NCI-H526 (cell line): ENCODE measurements around the gene PTGFRN.

Source experiments
- DNase-seq, 2 experiments: peaks; one replicate each; lab custom pipeline; 2025; lab: John Stamatoyannopoulos, UW

Gene PTGFRN

DNA sequence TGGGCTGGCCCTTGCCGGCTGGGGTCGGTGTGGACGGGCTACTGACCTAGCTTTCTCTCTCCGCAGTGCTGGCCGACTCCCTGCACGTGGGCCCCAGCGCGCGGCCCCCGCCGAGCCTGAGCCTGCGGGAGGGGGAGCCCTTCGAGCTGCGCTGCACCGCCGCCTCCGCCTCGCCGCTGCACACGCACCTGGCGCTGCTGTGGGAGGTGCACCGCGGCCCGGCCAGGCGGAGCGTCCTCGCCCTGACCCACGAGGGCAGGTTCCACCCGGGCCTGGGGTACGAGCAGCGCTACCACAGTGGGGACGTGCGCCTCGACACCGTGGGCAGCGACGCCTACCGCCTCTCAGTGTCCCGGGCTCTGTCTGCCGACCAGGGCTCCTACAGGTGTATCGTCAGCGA lies 34.9 kb downstream of the PTGFRN start:
- DNase-seq = no peak

DNA sequence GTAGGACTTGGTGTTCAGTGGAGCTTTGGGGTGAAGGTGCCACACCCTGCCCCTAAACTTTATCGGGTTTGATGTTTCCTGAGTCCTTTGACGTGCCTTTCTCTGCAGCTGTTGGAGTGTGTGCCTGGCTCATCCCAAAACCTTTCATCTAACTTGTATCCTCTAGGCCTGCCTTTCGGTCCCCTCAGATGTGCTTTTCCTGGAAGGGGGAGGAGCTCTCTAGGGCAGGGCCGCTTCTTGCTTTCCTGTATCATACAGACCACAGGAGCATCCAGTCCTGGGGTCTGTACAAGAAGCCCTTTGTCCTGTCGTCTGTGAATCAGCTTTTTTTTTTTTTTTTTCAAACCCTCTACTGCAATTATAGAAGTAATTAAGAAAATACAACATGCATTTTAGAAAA lies 35.7 kb downstream of the PTGFRN start:
- DNase-seq = no peak

DNA sequence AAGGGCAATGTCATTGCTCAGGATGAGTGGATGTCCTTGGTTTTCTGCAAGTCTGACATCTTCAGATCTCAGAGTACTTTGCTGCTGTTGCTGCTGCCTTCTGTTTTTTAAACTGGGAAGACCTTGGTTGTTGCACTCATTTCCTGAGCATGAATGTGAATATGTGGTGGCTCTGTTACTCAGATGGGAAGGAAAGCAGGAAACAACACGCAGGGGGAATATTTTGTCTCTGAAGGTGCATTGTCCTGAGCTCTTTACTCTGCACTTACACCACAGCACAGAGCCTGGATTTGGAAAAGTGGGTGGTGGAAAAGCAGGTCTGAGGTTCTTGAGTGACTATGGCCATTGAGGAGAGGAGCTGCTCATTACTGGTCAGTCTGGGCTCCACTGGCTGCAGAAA lies 36.3 kb downstream of the PTGFRN start:
- DNase-seq = no peak

- no peak for DNase-seq
Observed at GRCh38 chr1:116947092-116947860, 37.6 kb downstream of the PTGFRN start.

DNA sequence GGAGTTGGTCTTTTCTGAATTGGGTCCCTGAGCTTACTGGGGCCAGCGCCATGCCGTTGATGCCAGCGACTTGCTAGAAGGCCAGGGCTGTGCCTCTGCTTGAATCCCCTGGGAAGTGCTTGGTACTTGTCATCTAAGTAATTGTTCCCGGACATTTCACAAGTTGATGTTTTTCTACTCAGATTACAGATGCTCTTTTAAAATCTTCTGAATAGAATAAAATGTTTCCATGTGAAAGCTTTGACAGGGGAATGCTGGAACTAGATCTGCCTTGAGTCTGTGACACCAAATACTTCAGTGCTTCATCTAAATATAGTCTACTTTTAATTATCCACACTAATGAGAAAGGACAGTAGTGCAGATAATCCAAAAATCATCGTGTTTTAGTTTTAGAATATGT lies 38.3 kb downstream of the PTGFRN start:
- DNase-seq = no peak

- DNase-seq = no peak
Observed at GRCh38 chr1:116948642-116949041, 38.9 kb downstream of the PTGFRN start.

DNA sequence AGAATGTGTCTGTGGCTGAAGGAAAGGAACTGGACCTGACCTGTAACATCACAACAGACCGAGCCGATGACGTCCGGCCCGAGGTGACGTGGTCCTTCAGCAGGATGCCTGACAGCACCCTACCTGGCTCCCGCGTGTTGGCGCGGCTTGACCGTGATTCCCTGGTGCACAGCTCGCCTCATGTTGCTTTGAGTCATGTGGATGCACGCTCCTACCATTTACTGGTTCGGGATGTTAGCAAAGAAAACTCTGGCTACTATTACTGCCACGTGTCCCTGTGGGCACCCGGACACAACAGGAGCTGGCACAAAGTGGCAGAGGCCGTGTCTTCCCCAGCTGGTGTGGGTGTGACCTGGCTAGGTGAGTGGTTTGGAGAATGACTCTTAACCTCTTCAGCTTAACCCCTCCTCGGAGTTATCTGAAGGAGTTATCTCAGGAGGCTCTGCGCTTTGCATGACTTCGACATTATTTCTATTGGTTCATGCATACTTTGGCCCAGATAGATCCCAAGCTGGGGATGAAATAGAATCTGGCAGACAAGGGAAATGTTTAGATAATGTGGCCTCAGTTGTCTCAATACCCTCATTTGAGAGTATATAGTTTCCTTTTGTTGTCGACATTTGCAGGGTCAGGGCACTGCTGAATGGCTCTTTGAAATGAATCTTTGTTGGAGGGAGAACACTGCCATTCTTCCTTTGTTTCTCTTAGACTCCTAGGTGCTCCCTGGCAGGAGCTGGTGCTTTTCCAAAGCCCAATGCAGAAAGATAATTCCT lies 39.7 kb downstream of the PTGFRN start:
- no peak for DNase-seq

DNA sequence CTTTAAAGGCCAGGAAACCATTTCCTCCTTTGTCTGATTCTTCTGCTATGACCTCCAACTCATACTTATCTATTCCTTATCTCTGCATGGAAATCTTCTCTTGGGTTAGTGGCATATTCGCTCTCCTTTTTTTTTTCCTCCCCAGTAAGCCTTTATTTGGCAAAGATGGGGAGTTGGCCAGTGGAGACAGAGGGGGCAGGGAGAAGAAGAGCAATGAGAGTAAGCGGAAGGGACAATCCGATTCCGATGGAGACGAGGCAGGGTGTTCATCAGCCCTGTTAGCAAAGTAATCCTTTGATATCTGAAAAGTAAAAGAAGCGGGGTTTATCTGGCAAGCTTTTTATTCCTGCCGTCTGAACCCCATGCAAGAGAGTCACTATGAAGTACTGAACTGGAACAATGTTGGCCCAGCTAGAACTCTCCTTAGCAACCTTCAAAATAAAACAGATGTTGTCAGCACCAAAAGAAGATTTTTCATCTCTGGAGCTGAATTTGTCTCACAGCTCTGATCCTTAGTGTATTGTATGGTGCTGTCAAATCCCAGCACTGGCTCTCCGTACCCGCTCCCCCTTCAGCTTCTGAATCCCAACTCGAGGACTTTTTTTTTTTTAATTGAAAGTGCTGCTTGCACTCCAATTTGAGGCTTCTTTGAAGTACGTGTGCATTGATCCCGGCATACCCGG lies 40.9 kb downstream of the PTGFRN start:
- DNase-seq = no peak

- peak; percentile 14 to 20 for DNase-seq
Observed at GRCh38 chr1:116951200-116951935, 41.7 kb downstream of the PTGFRN start.

- DNase-seq = no peak
Observed at GRCh38 chr1:116952738-116953275, 43.1 kb downstream of the PTGFRN start.

DNA sequence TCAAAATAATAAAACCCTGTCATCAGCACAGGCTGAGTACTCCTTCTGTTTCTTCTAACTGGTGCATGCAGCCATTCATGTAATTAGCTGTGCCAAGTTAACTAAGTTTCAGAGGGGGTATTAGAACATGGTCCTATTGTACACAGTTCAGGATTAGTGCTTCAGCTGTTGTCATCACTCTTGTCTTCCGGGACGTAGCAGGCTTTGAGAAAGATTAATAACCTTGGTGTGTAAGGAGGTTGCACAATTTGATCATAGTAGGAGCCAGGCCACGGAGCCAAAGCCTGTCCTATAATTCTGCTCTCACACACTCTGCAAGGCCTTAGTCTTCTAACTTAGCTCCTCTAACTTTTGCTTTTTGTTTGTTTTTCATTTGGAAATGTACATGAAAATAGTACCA lies 44.7 kb downstream of the PTGFRN start:
- DNase-seq = no peak

- DNase-seq = no peak
Observed at GRCh38 chr1:116956378-116956777, 46.7 kb downstream of the PTGFRN start.

GRCh38 chr1:116957646-116958045 lies 47.9 kb downstream of the PTGFRN start:
- DNase-seq = no peak

GRCh38 chr1:116958110-116958509 lies 48.4 kb downstream of the PTGFRN start:
- no peak for DNase-seq

GRCh38 chr1:116958977-116959376 lies 49.3 kb downstream of the PTGFRN start:
- no peak for DNase-seq

- DNase-seq = no peak
Observed at GRCh38 chr1:116961606-116962005, 51.9 kb downstream of the PTGFRN start.

DNA sequence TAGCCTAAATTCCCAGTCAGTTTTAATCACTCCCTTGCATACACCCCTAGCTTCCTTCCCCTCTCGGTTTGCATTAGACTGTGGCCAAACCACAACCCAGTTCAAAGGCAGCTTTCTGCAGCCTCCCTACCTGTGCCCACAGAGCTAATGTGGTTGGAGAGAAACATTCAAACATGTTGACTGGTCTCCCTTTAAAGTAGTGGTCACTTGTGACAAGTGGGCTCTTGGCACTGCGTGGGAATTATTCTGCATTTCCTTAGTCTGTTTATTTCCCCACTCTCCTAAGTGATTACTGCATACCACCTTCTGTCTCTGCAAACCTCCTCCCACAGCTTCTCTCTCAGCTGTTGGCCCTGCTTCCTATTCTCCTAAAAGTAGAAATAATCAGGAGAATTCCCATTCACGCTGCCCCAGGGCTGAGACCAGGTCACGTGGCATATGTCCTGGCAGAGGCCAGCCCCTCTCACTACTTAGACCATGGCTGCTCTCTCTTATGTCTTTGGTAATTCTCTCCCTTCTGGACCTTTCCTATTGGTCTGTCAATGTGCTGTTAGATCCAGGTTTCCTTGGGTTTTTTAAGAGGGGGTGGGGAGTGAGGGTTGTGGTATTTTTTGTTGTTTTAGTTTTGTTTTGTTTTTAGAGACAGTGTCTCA lies 53.4 kb downstream of the PTGFRN start:
- no peak for DNase-seq

DNA sequence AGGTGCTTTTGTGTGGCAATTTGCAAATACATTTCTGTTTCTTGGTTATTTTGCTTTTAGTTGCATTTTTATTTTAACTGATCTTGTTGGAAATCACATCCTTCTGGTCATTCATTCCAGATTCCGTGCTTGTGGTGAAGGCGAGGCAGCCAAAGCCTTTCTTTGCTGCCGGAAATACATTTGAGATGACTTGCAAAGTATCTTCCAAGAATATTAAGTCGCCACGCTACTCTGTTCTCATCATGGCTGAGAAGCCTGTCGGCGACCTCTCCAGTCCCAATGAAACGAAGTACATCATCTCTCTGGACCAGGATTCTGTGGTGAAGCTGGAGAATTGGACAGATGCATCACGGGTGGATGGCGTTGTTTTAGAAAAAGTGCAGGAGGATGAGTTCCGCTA lies 57.1 kb downstream of the PTGFRN start:
- DNase-seq = no peak

DNA sequence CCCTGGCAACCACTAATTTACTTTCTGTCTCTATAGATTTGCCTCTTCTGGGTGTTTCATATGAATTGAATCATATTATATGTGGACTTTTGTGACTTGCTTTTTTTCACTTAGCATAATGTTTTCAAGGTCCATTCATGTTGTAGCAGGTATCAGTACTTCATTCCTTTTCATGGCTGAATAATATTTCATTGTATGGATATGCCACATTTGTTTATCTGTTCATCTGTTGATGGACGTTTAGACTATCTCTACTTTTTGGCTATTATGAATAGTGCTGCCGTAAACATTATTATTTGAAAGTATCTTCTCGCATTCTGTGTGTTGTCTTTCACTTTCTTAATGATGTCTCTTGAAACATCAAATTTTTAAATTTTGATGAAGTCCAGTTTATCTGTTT lies 59.0 kb downstream of the PTGFRN start:
- no peak for DNase-seq

DNA sequence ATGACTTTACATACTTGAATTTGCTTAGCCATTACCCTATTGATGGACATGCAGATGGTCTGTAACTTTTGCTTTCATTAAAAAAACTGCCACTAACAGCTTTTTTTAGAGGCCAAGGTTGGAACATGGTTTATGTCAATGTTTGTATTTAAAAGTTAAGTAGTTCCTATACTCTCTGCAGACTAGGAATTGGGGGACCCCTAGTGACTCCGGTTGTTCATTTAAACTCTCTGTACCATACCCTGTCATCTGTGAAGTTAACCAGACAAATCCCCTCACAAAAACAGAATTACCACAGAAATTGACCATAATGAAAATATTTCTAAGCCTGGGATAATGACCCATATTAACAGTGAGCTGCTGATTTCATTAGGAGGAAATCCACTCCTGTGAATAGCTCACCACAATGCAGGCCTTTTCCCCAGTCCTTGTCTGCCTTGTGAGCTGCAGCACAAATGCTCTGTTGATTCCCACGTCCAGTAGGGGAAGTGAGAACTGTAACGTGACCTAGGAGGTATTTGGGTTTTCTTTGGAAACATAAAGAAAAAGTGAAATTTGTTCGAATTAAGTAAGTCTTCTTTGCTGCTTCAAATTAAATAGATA lies 61.6 kb downstream of the PTGFRN start:
- DNase-seq = peak; percentile 13 to 31
